MCF 10A (cell line): ENCODE data around the gene KCTD2. TPM values are rescaled to one million over a fixed set of nuclear protein-coding genes. Genes with fewer than 3 reads are reported as not detected.

Experiments used
- BruUV-seq: library from RNA; stranded (reverse); fragments of 400-500 nt; replicated peaks from 2 replicates; lab custom pipeline; 2021; lab: Mats Ljungman, UMichigan
- CTCF ChIA-PET: fragments of 300-600 bp; sonication (Branson Sonifier 250); formaldehyde crosslinking; extraction: SDS; loops from one replicate; lab custom pipeline; 2021; ENCODE audit warnings: antibody characterized with exemption, inconsistent platforms; lab: Yijun Ruan, JAX
- POLR2A ChIA-PET: fragments of 300-600, 350-650 bp; sonication (Branson Sonifier 250); formaldehyde crosslinking; extraction: SDS; loops from one replicate; lab custom pipeline; 2020; ENCODE audit warnings: antibody characterized with exemption, inconsistent platforms; lab: Yijun Ruan, JAX
- DNase-seq: peaks from one replicate; pipeline ENCODE4 v3.0.0-alpha.2; 2018; ENCODE audit not compliant: unreplicated experiment
- H3K27ac Mint-ChIP-seq: one replicate; pipeline ENCODE4 v1.8.0; 2022; ENCODE audit warnings: mild to moderate bottlenecking, low read depth, mixed read lengths; ENCODE audit not compliant: unreplicated experiment
- H3K27me3 Mint-ChIP-seq: one replicate; pipeline ENCODE4 v1.8.0; 2022; ENCODE audit warnings: mixed read lengths; ENCODE audit not compliant: insufficient read depth, unreplicated experiment
- H3K36me3 Mint-ChIP-seq: one replicate; pipeline ENCODE4 v1.8.0; 2022; ENCODE audit warnings: mild to moderate bottlenecking, moderate library complexity, mixed read lengths; ENCODE audit not compliant: insufficient read depth, unreplicated experiment
- H3K4me1 Mint-ChIP-seq: one replicate; pipeline ENCODE4 v1.8.0; 2022; ENCODE audit warnings: mixed read lengths; ENCODE audit not compliant: insufficient read depth, unreplicated experiment
- H3K4me3 Mint-ChIP-seq: one replicate; pipeline ENCODE4 v1.8.0; 2022; ENCODE audit warnings: mild to moderate bottlenecking, moderate library complexity, mixed read lengths; ENCODE audit not compliant: unreplicated experiment
- H3K9me3 Mint-ChIP-seq: one replicate; pipeline ENCODE4 v1.8.0; 2022; ENCODE audit warnings: mixed read lengths; ENCODE audit not compliant: unreplicated experiment
- intact Hi-C: fragments of 100-400 bp; cut with micrococcal nuclease; formaldehyde crosslinking; loops from 2 replicates; pipeline ENCODE4 v1.14.1; 2022
- total RNA-seq: library from RNA; stranded (reverse); gene quantifications from 2 replicates; pipeline ENCODE4 v1.2.3, GENCODE V29; 2022
- TF ChIP-seq, protein P1 (sequence below): fragments of 200-600 bp; IDR thresholded peaks from one replicate; pipeline ENCODE4 v1.8.0; 2022; ENCODE audit warnings: antibody characterized with exemption, mild to moderate bottlenecking; ENCODE audit not compliant: unreplicated experiment

The KCTD2 gene
- total RNA-seq, 1 experiment from 2014 or later: 11.9 TPM

DNA sequence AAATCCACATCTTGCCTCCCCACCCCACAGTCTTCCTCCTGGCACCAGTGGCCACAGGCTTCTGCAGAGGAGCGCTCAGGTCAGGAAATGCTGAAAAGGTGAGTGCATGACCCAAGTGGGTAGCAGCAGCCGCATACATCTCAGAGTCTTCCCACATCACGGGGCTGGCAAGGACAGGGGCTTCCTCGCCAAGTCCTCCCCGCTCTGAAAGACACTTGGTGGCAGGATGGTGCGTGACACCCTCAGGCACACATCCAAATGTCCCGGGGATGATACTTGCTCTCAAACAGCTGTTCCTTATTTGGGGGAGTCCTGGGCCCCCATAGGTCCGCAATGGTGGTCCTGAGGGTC lies 32.0 kb downstream of the KCTD2 start:
- H3K27ac Mint-ChIP-seq: peak overlapping the region; percentile 70
- no peaks in the 10 kb centered on the region for H3K36me3 Mint-ChIP-seq
- no peaks in the 10 kb centered on the region for H3K27me3 Mint-ChIP-seq
- no TSS peak for BruUV-seq
- H3K9me3 Mint-ChIP-seq: no peaks in the 10 kb centered on the region
- no peak for DNase-seq
- intact Hi-C loops: no loop called here
- H3K4me1 Mint-ChIP-seq: peaks cover 19% of the 10 kb centered on the region
- TF ChIP-seq, protein P1, sequence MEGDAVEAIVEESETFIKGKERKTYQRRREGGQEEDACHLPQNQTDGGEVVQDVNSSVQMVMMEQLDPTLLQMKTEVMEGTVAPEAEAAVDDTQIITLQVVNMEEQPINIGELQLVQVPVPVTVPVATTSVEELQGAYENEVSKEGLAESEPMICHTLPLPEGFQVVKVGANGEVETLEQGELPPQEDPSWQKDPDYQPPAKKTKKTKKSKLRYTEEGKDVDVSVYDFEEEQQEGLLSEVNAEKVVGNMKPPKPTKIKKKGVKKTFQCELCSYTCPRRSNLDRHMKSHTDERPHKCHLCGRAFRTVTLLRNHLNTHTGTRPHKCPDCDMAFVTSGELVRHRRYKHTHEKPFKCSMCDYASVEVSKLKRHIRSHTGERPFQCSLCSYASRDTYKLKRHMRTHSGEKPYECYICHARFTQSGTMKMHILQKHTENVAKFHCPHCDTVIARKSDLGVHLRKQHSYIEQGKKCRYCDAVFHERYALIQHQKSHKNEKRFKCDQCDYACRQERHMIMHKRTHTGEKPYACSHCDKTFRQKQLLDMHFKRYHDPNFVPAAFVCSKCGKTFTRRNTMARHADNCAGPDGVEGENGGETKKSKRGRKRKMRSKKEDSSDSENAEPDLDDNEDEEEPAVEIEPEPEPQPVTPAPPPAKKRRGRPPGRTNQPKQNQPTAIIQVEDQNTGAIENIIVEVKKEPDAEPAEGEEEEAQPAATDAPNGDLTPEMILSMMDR: no peak
- ChIA-PET CTCF (interaction anchor here (1.2 to 2.7 kb wide), 2 partner anchors 10 to 34 kb away, joined by 9 to 16 read pairs; no protein-coding TSS in a partner anchor), POLR2A (interaction anchor here (0.6 to 1.9 kb wide), 16 partner anchors 9 to 123 kb away, joined by 3 to 21 read pairs (median 4); partner anchors contain the start of genes ARMC7, JPT1, MRPL58 and SLC16A5)
- H3K4me3 Mint-ChIP-seq: peak overlapping the region; percentile 14

DNA sequence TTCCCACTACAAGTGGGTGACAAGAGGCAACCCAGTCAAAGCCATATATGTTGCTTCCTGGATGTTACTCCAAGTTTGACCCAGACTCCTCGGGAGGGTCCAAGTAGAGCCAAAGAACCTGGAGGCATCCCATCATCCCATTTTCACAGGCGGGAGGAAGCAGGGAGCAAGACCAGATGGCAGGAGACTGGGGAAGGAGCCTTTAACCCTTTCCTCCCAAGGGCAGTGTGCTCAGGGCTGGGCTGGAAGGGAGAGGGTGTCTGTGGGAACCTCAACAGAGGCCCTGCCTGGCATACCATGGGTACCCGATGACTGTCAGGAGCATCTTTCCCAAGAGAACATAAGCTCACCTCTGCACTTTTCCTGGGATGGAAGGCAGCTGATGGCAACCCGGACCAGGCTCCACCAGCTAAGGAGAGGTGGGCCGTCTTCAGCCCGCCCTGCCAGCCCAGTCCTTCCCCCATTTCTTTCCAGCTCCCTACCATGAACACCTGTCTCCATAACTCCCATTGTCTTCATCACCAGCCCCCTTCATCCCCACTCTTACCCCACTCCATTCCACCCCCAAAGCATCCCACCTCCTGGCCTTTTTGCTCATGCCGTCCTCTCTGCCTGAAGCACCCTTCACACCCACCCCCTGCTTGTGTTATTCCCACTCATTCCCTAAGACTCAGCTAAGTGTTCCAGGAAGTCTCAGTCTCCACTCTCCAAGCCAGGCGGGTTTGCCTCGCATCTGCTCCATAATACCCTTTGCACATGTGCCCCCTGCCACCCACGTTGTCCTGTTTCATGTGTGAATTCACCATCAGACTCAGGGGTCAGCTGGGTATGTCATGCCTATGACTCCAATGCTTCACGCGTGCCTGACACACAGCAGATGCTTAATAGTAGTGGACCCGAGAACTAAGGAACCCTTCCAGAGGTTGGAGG lies 34.9 kb downstream of the KCTD2 start:
- no TSS peak for BruUV-seq
- DNase-seq: no peak
- TF ChIP-seq, protein P1: no peak
- Mint-ChIP-seq H3K27ac (no peak overlapping the region), H3K4me3 (no peak overlapping the region), H3K9me3 (no peaks in the 10 kb centered on the region), H3K36me3 (no peaks in the 10 kb centered on the region), H3K4me1 (peaks cover 26% of the 10 kb centered on the region), H3K27me3 (no peaks in the 10 kb centered on the region)
- CTCF ChIA-PET: interaction anchor here (0.6 to 1.0 kb wide), 5 partner anchors 13 to 48 kb away, joined by 3 to 4 read pairs (median 3); no protein-coding TSS in a partner anchor
- POLR2A ChIA-PET: interaction anchor here (1.0 to 1.8 kb wide), 4 partner anchors 9 to 41 kb away, joined by 3 to 5 read pairs (median 4); no protein-coding TSS in a partner anchor
- intact Hi-C loops: no loop called here

DNA sequence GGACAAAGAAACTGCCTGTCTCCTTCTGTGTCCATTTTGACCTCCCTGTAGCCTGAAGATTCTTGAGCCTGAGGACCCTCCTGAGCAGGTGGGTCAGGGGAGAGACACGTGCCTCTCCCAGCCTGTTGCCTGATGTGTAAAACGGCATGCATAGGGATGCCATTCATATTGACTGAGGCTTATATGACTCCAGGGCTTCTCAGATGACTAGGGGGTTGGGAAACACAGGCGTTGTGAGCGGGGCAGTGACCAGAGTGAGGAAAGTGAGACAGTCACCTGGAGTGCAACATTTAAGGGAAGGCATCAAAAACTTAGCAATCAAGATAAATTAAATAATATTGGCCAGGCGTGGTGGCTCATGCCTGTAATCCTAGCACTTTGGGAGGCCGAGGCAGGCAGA lies 35.7 kb downstream of the KCTD2 start:
- no peaks in the 10 kb centered on the region for H3K9me3 Mint-ChIP-seq
- BruUV-seq: no TSS peak
- TF ChIP-seq, protein P1: no peak
- intact Hi-C loops: no loop called here
- no peaks in the 10 kb centered on the region for H3K27me3 Mint-ChIP-seq
- no peak for DNase-seq
- H3K4me3 Mint-ChIP-seq: no peak overlapping the region
- H3K4me1 Mint-ChIP-seq: peaks cover 30% of the 10 kb centered on the region
- H3K27ac Mint-ChIP-seq: no peak overlapping the region
- ChIA-PET CTCF (interaction anchor here (0.7 kb wide), 2 partner anchors 22 to 162 kb away, joined by 3 read pairs; no protein-coding TSS in a partner anchor), POLR2A (interaction anchor here (1.0 kb wide), 1 partner anchor 13 kb away, joined by 5 read pairs; no protein-coding TSS in a partner anchor)
- H3K36me3 Mint-ChIP-seq: no peaks in the 10 kb centered on the region

DNA sequence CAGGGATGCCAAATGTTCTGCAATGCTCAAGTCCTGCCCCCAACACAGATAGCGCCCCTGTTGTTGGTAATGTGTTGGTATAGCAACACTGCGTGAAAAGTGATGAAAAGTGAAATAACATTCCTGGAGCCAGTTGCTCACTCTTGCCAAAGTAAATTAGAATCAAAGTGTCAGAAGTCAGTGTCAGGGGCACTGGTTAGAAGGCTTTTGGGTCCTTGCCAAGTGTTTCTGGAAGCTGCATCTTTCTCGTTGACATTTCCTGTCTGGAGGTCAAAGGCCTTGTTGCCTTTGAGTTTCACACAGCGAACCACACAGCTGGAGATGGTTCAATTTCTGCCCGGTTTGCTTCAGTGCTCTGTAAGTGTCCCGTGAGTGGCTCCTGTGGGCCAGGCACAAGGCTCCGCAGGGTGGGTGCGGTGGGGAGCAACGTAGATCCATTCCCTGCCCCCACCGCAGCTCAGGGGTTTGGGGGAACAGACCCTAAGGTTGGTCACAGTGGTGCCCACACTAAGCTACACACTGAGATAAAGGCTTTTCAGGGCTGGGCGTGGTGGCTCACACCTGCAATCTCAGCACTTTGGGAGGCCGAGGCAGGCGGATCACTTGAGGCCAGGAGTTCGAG lies 37.1 kb downstream of the KCTD2 start:
- POLR2A ChIA-PET: interaction anchor here (1.3 to 1.6 kb wide), 5 partner anchors 11 to 50 kb away, joined by 3 to 6 read pairs (median 5); no protein-coding TSS in a partner anchor

More for the DNA sequence above, 37.1 kb downstream of the KCTD2 start:
- Mint-ChIP-seq H3K27me3 (no peaks in the 10 kb centered on the region), H3K4me3 (no peak overlapping the region), H3K4me1 (peaks cover 23% of the 10 kb centered on the region), H3K9me3 (no peaks in the 10 kb centered on the region), H3K36me3 (no peaks in the 10 kb centered on the region), H3K27ac (no peak overlapping the region)
- TF ChIP-seq, protein P1: no peak
- CTCF ChIA-PET: interaction anchor here (0.7 to 1.0 kb wide), 3 partner anchors 15 to 32 kb away, joined by 3 to 6 read pairs (median 3); no protein-coding TSS in a partner anchor
- DNase-seq: peak; percentile 60
- BruUV-seq: no TSS peak
- intact Hi-C loops: no loop called here
